BJ (cell line): ENCODE results near the gene CDK2AP2. TPM values are rescaled to one million over a fixed set of nuclear protein-coding genes. Genes with fewer than 3 reads are reported as not detected.
A peak's percentile ranks its signal among the peaks of the same experiment; 100 is the strongest.
"Not testable (repeated sequence)": the region's sequence is repeated elsewhere in the genome, so short reads cannot be mapped to it uniquely, and the experiment has no call there.

Source experiments
- CTCF ChIA-PET: fragments of 350-600 bp; formaldehyde crosslinking; extraction: SDS; loops from one replicate; lab custom pipeline; 2021; ENCODE audit warnings: antibody characterized with exemption, inconsistent platforms; lab: Yijun Ruan, JAX
- POLR2A ChIA-PET: fragments of 300-600 bp; sonication (Branson Sonifier 250); formaldehyde crosslinking; extraction: SDS; loops from one replicate; lab custom pipeline; 2021; ENCODE audit warnings: antibody characterized with exemption; lab: Charles Lee
- DNase-seq: peaks from one replicate; pipeline ENCODE4 v3.0.0-alpha.2; 2011; ENCODE audit warnings: low read depth
- H3K27me3 ChIP-seq: 2 replicates; pipeline ENCODE4 v1.6.0; 2011; ENCODE audit warnings: low read length; ENCODE audit not compliant: control insufficient read depth, insufficient read depth
- H3K36me3 ChIP-seq: 2 replicates; pipeline ENCODE4 v1.5.1; 2011; ENCODE audit warnings: low read length; ENCODE audit not compliant: control insufficient read depth, insufficient read depth
- H3K4me3 ChIP-seq: 2 replicates; pipeline ENCODE4 v1.5.1; 2011; ENCODE audit warnings: low read depth, mild to moderate bottlenecking, control low read depth, low read length
- polyA plus RNA-seq: library from polyadenylated mRNA; depleted of rRNA; stranded (reverse); fragments of >200 nt; gene quantifications from 2 replicates; pipeline ENCODE4 v1.2.3, GENCODE V29; 2011
- TF ChIP-seq, protein P1 (sequence below): IDR thresholded peaks from 2 replicates; pipeline ENCODE4 v1.5.1; 2011; ENCODE audit warnings: low read depth, mild to moderate bottlenecking, control low read depth, inconsistent platforms, low read length, moderate library complexity; ENCODE audit not compliant: insufficient read depth

The CDK2AP2 gene
- polyA plus RNA-seq, 1 experiment: 30.4 TPM

DNA sequence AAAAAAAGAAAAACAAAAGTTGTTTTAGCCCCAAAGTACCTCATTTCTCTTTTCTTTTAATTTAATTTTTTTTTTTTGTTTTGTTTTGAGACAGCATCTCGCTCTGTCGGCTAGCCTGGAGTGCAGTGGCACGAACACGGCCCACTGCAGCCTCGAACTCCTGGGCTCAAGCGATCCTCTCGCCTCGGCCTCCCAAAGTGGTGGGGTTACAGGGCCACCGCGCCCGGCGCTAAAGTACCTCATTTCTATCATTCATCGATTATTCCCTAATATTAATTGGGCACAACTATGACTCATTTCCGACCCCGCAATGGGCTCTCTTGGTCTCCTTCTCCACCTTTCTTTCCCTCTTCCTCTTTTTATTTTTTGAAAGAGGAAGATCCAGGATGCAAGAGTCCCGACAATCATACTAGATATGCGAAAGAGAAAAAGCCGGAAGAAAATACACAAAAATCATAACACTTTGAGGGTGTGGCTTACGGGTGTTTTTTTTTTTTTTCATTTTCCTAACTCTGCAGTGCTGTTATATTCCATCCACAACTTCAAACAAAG, 25.6 kb downstream of the CDK2AP2 start:
- TF ChIP-seq, protein P1, sequence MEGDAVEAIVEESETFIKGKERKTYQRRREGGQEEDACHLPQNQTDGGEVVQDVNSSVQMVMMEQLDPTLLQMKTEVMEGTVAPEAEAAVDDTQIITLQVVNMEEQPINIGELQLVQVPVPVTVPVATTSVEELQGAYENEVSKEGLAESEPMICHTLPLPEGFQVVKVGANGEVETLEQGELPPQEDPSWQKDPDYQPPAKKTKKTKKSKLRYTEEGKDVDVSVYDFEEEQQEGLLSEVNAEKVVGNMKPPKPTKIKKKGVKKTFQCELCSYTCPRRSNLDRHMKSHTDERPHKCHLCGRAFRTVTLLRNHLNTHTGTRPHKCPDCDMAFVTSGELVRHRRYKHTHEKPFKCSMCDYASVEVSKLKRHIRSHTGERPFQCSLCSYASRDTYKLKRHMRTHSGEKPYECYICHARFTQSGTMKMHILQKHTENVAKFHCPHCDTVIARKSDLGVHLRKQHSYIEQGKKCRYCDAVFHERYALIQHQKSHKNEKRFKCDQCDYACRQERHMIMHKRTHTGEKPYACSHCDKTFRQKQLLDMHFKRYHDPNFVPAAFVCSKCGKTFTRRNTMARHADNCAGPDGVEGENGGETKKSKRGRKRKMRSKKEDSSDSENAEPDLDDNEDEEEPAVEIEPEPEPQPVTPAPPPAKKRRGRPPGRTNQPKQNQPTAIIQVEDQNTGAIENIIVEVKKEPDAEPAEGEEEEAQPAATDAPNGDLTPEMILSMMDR: no peak
- H3K4me3 ChIP-seq: peak overlapping the region; percentile 70
- ChIA-PET CTCF (interaction anchor here (0.6 kb wide), 1 partner anchor 14 kb away, joined by 3 read pairs; no protein-coding TSS in a partner anchor), POLR2A (no interaction called here)
- no peak for DNase-seq
- 0 out of 2 replicates have a peak, but pooled peaks cover 1% of the 10 kb centered on the region for H3K36me3 ChIP-seq
- no peaks in the 10 kb centered on the region for H3K27me3 ChIP-seq

DNA sequence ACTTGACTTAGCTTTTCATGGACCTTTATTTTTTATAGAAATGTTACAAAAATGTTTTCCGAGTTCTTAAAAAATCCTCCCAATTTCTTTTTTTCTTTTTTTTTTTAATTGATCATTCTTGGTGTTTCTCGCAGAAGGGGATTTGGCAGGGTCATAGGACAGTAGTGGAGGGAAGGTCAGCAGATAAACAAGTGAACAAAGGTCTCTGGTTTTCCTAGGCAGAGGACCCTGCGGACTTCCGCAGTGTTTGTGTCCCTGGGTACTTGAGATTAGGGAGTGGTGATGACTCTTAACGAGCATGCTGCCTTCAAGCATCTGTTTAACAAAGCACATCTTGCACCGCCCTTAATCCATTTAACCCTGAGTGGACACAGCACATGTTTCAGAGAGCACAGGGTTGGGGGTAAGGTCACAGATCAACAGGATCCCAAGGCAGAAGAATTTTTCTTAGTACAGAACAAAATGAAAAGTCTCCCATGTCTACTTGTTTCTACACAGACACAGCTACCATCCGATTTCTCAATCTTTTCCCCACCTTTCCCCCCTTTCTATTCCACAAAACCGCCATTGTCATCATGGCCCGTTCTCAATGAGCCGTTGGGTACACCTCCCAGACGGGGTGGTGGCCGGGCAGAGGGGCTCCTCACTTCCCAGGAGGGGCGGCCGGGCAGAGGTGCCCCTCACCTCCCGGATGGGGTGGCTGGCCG, 30.5 kb downstream of the CDK2AP2 start:
- H3K4me3 ChIP-seq, DNase-seq, H3K27me3 ChIP-seq, H3K36me3 ChIP-seq, POLR2A ChIA-PET: not testable (repeated sequence)
- CTCF ChIA-PET: interaction anchor here (0.6 kb wide), 1 partner anchor 130 kb away, joined by 4 read pairs; no protein-coding TSS in a partner anchor

DNA sequence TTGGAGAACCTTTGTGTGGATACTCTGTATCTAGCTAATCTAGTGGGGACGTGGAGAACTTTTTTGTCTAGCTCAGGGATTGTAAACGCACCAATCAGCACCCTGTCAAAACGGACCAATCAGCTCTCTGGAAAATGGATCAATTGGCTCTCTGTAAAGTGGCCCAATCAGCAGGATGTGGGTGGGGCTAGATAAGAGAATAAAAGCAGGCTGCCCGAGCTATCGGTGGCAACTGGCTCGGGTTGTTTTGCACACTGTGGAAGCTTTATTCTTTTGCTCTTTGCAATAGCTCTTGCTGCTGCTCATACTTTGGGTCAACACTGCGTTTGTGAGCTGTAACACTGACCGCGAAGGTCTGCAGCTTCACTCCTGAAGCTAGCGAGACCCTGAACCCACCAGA, 31.3 kb downstream of the CDK2AP2 start:
- H3K4me3 ChIP-seq, POLR2A ChIA-PET, H3K36me3 ChIP-seq, H3K27me3 ChIP-seq, DNase-seq: not testable (repeated sequence)
- CTCF ChIA-PET: interaction anchor here (0.6 to 0.9 kb wide), 2 partner anchors 125 to 129 kb away, joined by 4 read pairs; no protein-coding TSS in a partner anchor

DNA sequence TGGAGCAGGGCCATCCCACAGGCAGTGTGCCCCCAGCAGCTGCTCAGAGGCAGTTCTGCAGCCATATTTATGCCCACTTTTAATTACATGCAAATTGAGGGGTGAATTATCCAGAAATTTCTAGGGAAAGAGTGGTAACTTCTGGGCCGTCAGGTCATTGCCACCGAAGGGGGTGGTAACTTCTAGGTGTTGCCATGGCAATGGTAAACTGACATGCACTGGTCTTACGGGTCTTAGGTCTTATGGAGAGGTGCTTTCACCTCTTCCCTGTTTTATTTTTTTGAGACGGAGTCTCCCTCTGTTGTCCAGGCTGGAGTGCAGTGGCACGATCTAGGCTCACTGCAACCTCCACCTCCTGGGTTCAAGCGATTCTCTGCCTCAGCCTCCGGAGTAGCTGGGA, 35.1 kb downstream of the CDK2AP2 start:
- CTCF ChIA-PET: no interaction called here
- Histone ChIP-seq H3K4me3 (no peak overlapping the region), H3K36me3 (no peaks in the 10 kb centered on the region), H3K27me3 (no peaks in the 10 kb centered on the region)
- no peak for DNase-seq
- POLR2A ChIA-PET: no interaction called here
- TF ChIP-seq, protein P1: no peak

DNA sequence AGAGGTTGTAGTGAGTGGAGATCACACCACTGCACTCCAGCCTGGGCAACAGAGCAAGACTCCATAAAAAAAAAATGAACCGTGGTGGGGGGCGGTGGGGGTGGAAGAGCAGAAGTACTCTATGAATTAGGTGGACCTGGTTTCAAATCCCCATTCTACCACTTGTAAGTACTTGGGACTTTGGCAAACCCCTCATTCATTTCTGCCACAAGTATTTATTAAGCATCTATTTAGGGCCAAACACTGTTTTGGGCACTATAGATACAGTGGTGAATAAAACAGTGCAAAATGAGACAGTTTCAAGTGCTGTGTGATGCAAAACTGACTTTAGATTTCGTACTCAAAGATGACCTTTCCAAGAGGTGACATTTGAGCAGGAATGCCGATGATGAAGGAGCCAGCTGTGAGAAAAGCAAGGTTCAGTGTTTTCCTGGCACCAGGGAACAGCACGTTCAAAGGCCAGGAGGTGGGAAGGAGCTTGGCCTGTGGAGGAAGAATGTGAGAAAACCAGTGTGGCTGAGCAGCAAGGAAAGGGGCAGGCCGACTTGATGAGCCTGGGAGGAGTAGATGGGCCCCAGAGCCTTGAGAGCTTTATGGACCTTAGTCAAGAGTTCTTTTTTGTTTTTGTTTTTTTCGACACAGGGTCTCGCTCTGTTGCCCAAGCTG, 37.5 kb downstream of the CDK2AP2 start:
- TF ChIP-seq, protein P1: no peak
- no peak overlapping the region for H3K4me3 ChIP-seq
- POLR2A ChIA-PET: no interaction called here
- CTCF ChIA-PET: interaction anchor here (1.1 to 1.5 kb wide), 2 partner anchors 72 to 81 kb away, joined by 3 read pairs; no protein-coding TSS in a partner anchor
- no peak for DNase-seq
- H3K36me3 ChIP-seq: no peaks in the 10 kb centered on the region; the same call in 1 of the 2 replicates
- H3K27me3 ChIP-seq: no peaks in the 10 kb centered on the region

DNA sequence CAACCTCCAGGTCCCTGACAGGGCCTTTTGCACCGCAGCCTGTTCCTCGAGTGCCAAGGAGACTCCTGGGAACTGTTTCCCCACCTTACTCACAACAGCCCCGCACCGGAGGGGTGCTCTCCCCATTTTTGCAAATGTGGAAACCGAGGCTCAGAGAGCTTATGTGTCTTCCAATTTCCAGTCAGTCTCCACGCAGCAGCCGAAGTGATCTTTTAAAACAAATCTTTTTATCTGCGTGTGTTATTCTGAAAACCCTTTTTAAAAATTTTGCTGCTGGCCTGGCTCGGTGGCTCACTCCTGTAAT, 38.5 kb downstream of the CDK2AP2 start:
- TF ChIP-seq, protein P1: no peak
- Histone ChIP-seq H3K4me3 (peak overlapping the region; percentile 86), H3K27me3 (no peaks in the 10 kb centered on the region), H3K36me3 (no peaks in the 10 kb centered on the region; the same call in 1 of the 2 replicates)
- CTCF ChIA-PET: interaction anchor here (0.7 to 2.0 kb wide), 4 partner anchors 69 to 118 kb away, joined by 3 to 8 read pairs (median 4); partner anchors contain the start of genes PPP1CA and RAD9A
- no peak for DNase-seq
- POLR2A ChIA-PET: no interaction called here
